ENCODE results near the gene CELSR2. TPM values are rescaled to one million over a fixed set of nuclear protein-coding genes. Genes with fewer than 3 reads are reported as not detected.

The CELSR2 gene
- total RNA-seq, 1 experiment from 2014 or later = 17.1 TPM

DNA sequence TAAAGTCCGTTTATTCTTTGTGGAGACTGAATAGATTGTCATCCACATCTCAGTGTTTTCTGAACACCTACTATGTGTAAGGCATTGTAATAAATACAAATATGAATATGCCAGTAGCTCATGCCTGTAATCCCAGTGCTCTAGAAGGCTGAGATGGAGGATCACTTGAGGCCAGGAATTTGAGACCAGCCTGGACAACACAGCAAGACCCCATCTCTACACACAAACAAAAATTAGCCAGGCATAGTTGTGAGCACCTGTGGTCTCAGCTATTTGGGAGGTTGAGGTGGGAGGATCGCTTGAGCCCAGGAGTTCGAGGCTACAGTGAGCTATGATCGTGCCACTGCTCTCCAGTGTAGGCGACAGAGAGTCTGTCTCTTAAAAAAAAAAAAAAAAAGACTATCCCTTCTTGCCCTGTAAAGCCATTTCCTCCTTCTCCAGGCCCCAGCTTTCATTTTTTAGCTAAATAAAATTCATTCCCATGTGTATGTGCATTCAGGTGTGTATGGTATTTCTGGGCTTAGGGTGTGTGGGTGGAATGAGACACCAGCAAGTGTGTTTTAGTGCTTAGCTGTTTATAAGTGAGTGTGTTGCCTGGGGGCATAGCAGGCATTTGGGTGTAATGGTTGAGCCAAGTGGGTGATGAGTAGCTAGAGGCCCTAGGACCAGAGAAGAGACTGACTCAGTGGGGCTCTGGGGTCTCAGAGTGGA is 7.8 kb downstream of the CELSR2 start:
- Histone ChIP-seq H3K79me2 (ENCODE audit: insufficient read depth, low read length) (no peaks in the 10 kb centered on the region), H3K36me3 (ENCODE audit: control insufficient read depth in 1 of 2, insufficient read depth in 2 of 2, low read length in 2 of 2) (no peaks in the 10 kb centered on the region), H3K27ac (ENCODE audit: low read depth, low read length) (no peak overlapping the region), H4K20me1 (ENCODE audit: insufficient read depth) (no peaks in the 10 kb centered on the region), H3K4me3 (replicated peaks in 1 of 2; ENCODE audit: low read depth in 1 of 2, low read length in 2 of 2) (no peak overlapping the region), H2AFZ (ENCODE audit: low read depth, low read length, poor library complexity, severe bottlenecking) (no peak overlapping the region), H3K4me1 (ENCODE audit: control insufficient read depth in 1 of 2, insufficient read depth in 2 of 2, low read length in 2 of 2) (peaks cover 3 to 10% of the 10 kb centered on the region in 2 experiments; a peak in 2 of 4 replicates), H3K9me2 (ENCODE audit: insufficient read depth) (no peaks in the 10 kb centered on the region), H3K27me3 (ENCODE audit: insufficient read depth, low read length) (no peaks in the 10 kb centered on the region), H3K9ac (ENCODE audit: low read length) (no peak overlapping the region), H3K4me2 (ENCODE audit: low read length) (no peak overlapping the region), H3K9me3 (ENCODE audit: control insufficient read depth in 1 of 2, insufficient read depth in 1 of 2, low read depth in 1 of 2, low read length in 2 of 2) (no peaks in the 10 kb centered on the region)
- no TSS peak for BruUV-seq (replicated peaks)
- RAD21 ChIA-PET (ENCODE audit: low non-redundant PET in 1 of 2, low total read pairs in 2 of 2, uncharacterized antibody in 2 of 2, unreplicated experiment in 2 of 2) = no interaction called here
- CTCF ChIA-PET = no interaction called here
- no peak for DNase-seq (ENCODE audit: low read depth, low spot score)
- no peak for TF ChIP-seq RAD21 (IDR thresholded peaks at IDR 0.05; ENCODE audit: low read depth)
- TF ChIP-seq REST (IDR thresholded peaks at IDR 0.05; ENCODE audit: low read depth) = no peak
- no peak for TF ChIP-seq ATF3 (IDR thresholded peaks at IDR 0.05)
- POLR2A ChIA-PET = interaction anchor here (0.5 to 1.0 kb wide), 2 partner anchors 9 to 140 kb away, joined by 3 read pairs; no protein-coding TSS in a partner anchor
- intact Hi-C loops (cut with micrococcal nuclease) = no loop called here
- ATAC-seq = no peak
